ENCODE measurements around the gene GABPB1.

- no peak for TF ChIP-seq FOS (IDR thresholded peaks at IDR 0.05; ENCODE audit: borderline replicate concordance, extremely low read depth, insufficient read length)
- TF ChIP-seq SIX5 (IDR thresholded peaks at IDR 0.05; ENCODE audit: low read depth, low read length, severe bottlenecking): no peak
Measured at GRCh38 chr15:50302581-50302980, 52.4 kb downstream of the GABPB1 start.

Data from GM12878 (cell line).